Measurements from ENCODE around the gene ATP13A4.
A peak's percentile ranks its signal among the peaks of the same experiment; 100 is the strongest.

GRCh38 chr3:193572426-193572908 lies 17.8 kb upstream of the ATP13A4 start:
- no peak for TF ChIP-seq CEBPB (IDR thresholded peaks at IDR 0.05; ENCODE audit: low read depth, low read length)
- TF ChIP-seq CTCF (conservative IDR thresholded peaks at IDR 0.05; ENCODE audit: low read depth, low read length), result peak; percentile 83
- TF ChIP-seq MAFK (IDR thresholded peaks at IDR 0.05; ENCODE audit: low read depth, low read length), result no peak
- peak; percentile 29; the same call in 1 of the 2 replicates for TF ChIP-seq POLR2A (IDR thresholded peaks at IDR 0.05; ENCODE audit: low read depth, low read length)
- TF ChIP-seq USF2 (IDR thresholded peaks at IDR 0.05; ENCODE audit: low read depth, low read length), result no peak
- peak; percentile 69 for TF ChIP-seq SMC3 (IDR thresholded peaks at IDR 0.05; ENCODE audit: low read depth, low read length)
- TF ChIP-seq MXI1 (IDR thresholded peaks at IDR 0.05; ENCODE audit: borderline replicate concordance, low read depth, low read length), result no peak
- no peak for TF ChIP-seq MAZ (IDR thresholded peaks at IDR 0.05; ENCODE audit: borderline replicate concordance, low read depth, low read length)

Data from IMR-90 (cell line).